HL-60/S4 (cell line): ENCODE results near the gene LSM14B.

Experiments
- in situ Hi-C: fragments of 300-500 bp; cut with MboI; formaldehyde crosslinking; loops from 2 replicates; pipeline ENCODE4 v1.14.3; 2022; ENCODE audit warnings: low sequenced_read_pairs

The LSM14B gene

GRCh38 chr20:62178316-62179161 is 56.3 kb downstream of the LSM14B start:
- in situ Hi-C loops = no loop called here

- in situ Hi-C loops = no loop called here
Measured at GRCh38 chr20:62179162-62179504, 56.9 kb downstream of the LSM14B start.

GRCh38 chr20:62181808-62182207 is 59.5 kb downstream of the LSM14B start:
- in situ Hi-C loops = no loop called here

GRCh38 chr20:62182469-62183425 is 60.5 kb downstream of the LSM14B start, which contains the start of gene MTG2:
TSS of gene MTG2 (plus strand) at chr20:62183028. CDS start at chr20:62193421, 10,393 bp downstream.
- in situ Hi-C loops = no loop called here

- in situ Hi-C loops = no loop called here
Measured at GRCh38 chr20:62183426-62184142, 61.3 kb downstream of the LSM14B start.
